Gastroesophageal sphincter (tissue), 3 donors: ENCODE data around the gene TESMIN.

ENCODE experiments used
- CTCF ChIP-seq, 4 experiments: fragments of 200-600 bp in 2 of 4; fragments of 450-650 bp in 2 of 4; sonication (generic) in 1 of 4; IDR thresholded peaks; one replicate each; pipeline ENCODE4 v1.5.1; 2017 to 2019; ENCODE audit warnings: antibody characterized with exemption in 4 of 4, mild to moderate bottlenecking in 2 of 4, moderate library complexity in 2 of 4
- EP300 ChIP-seq: sonication (generic); formaldehyde crosslinking; IDR thresholded peaks from one replicate; pipeline ENCODE4 v1.6.1; 2017; ENCODE audit warnings: antibody characterized with exemption, mild to moderate bottlenecking
- POLR2A ChIP-seq, 2 donors: fragments of 450-650 bp; IDR thresholded peaks; one replicate each; pipeline ENCODE4 v1.6.1; 2017; ENCODE audit warnings: antibody characterized with exemption in 2 of 2, mild to moderate bottlenecking in 2 of 2, moderate library complexity in 1 of 2
- POLR2AphosphoS5 ChIP-seq: sonication (generic); formaldehyde crosslinking; IDR thresholded peaks from one replicate; pipeline ENCODE4 v1.6.1; 2017; ENCODE audit warnings: antibody characterized with exemption

GRCh38 chr11:68673306-68673945 lies 77.9 kb downstream of the TESMIN start:
- TF ChIP-seq POLR2AphosphoS5 (no peak), CTCF (IDR thresholded peaks at IDR 0.05) (no peak), POLR2A (IDR thresholded peaks at IDR 0.05) (no peak), EP300 (no peak)
